SK-N-SH treated with all-trans-retinoic acid at 6 μM for 48 hours (cell line): Measurements from ENCODE around the gene GFRA1.

Experiments used
- ATAC-seq: fragments of 200-7000 bp; cut with Tn5 transposase; 3 replicates; pipeline ENCODE4 v1.9.1; 2020; ENCODE audit warnings: mild to moderate bottlenecking, moderate library complexity
- ARNTL ChIP-seq: fragments of 450-650 bp; formaldehyde crosslinking; IDR thresholded peaks from 2 replicates; pipeline ENCODE4 v1.5.0; 2020; ENCODE audit warnings: low read depth, mild to moderate bottlenecking, moderate library complexity, borderline replicate concordance
- CREB5 ChIP-seq: fragments of 250-450 bp; sonication (Bioruptor Pico); IDR thresholded peaks from 2 replicates; pipeline ENCODE4 v1.5.1; 2020; ENCODE audit warnings: low read depth, mild to moderate bottlenecking, moderate library complexity
- CSRNP3 ChIP-seq: fragments of 250-450 bp; sonication (Bioruptor Pico); IDR thresholded peaks from 2 replicates; pipeline ENCODE4 v1.5.1; 2021; ENCODE audit warnings: mild to moderate bottlenecking, moderate library complexity
- ESRRG ChIP-seq: fragments of 250-450 bp; sonication (Bioruptor Pico); IDR thresholded peaks from 2 replicates; pipeline ENCODE4 v1.6.1; 2021; ENCODE audit warnings: mild to moderate bottlenecking
- GLIS3 ChIP-seq: fragments of 250-450 bp; sonication (Bioruptor Pico); IDR thresholded peaks from 2 replicates; pipeline ENCODE4 v1.5.0; 2020; ENCODE audit warnings: mild to moderate bottlenecking, moderate library complexity
- ISL1 ChIP-seq: fragments of 250-450 bp; sonication (Bioruptor Pico); IDR thresholded peaks from 2 replicates; pipeline ENCODE4 v2.1.2; 2022; ENCODE audit warnings: mild to moderate bottlenecking, moderate library complexity
- PATZ1 ChIP-seq: fragments of 250-450 bp; sonication (Bioruptor Pico); IDR thresholded peaks from 2 replicates; pipeline ENCODE4 v1.8.0; 2020; ENCODE audit warnings: mild to moderate bottlenecking, moderate library complexity, borderline replicate concordance
- POU6F1 ChIP-seq: fragments of 250-450 bp; sonication (Bioruptor Pico); IDR thresholded peaks from 2 replicates; pipeline ENCODE4 v1.8.0; 2021; ENCODE audit warnings: low read depth, mild to moderate bottlenecking, moderate library complexity, borderline replicate concordance
- PPARA ChIP-seq: fragments of 250-450 bp; sonication (Bioruptor Pico); IDR thresholded peaks from 2 replicates; pipeline ENCODE4 v1.5.0; 2020; ENCODE audit warnings: mild to moderate bottlenecking, borderline replicate concordance
- RARB ChIP-seq: fragments of 250-450 bp; sonication (Bioruptor Pico); IDR thresholded peaks from 2 replicates; pipeline ENCODE4 v1.8.0; 2021; ENCODE audit warnings: mild to moderate bottlenecking, moderate library complexity
- TCF4 ChIP-seq: fragments of 250-450 bp; sonication (Bioruptor Pico); IDR thresholded peaks from 2 replicates; pipeline ENCODE4 v1.8.0; 2021; ENCODE audit warnings: mild to moderate bottlenecking, moderate library complexity, borderline replicate concordance
- TOX ChIP-seq: fragments of 250-450 bp; sonication (Bioruptor Pico); IDR thresholded peaks from 2 replicates; pipeline ENCODE4 v1.8.0; 2021; ENCODE audit warnings: mild to moderate bottlenecking, moderate library complexity, borderline replicate concordance
- TSHZ2 ChIP-seq: fragments of 250-450 bp; sonication (Bioruptor Pico); IDR thresholded peaks from 2 replicates; pipeline ENCODE4 v1.5.0; 2020; ENCODE audit warnings: mild to moderate bottlenecking, moderate library complexity
- ZC3H10 ChIP-seq: fragments of 250-450 bp; sonication (Bioruptor Pico); IDR thresholded peaks from 2 replicates; pipeline ENCODE4 v1.5.1; 2021; ENCODE audit warnings: mild to moderate bottlenecking, moderate library complexity
- ZFP3 ChIP-seq: fragments of 250-450 bp; sonication (Bioruptor Pico); IDR thresholded peaks from 2 replicates; pipeline ENCODE4 v1.5.0; 2020; ENCODE audit warnings: mild to moderate bottlenecking, moderate library complexity
- ZFP30 ChIP-seq: fragments of 450-650 bp; formaldehyde crosslinking; IDR thresholded peaks from 2 replicates; pipeline ENCODE4 v1.5.0; 2022; ENCODE audit warnings: mild to moderate bottlenecking, moderate library complexity
- ZNF565 ChIP-seq: fragments of 450-650 bp; formaldehyde crosslinking; conservative IDR thresholded peaks from 2 replicates; pipeline ENCODE4 v1.5.0; 2020; ENCODE audit warnings: low read depth, mild to moderate bottlenecking, moderate library complexity
- ZNF8 ChIP-seq: fragments of 450-650 bp; formaldehyde crosslinking; IDR thresholded peaks from 2 replicates; pipeline ENCODE4 v1.5.0; 2020; ENCODE audit warnings: mild to moderate bottlenecking, moderate library complexity

The GFRA1 gene

GRCh38 chr10:116270126-116270770 lies 2.8 kb downstream of the GFRA1 start (continued):
- no peak for TF ChIP-seq POU6F1

- ATAC-seq: no peak
- no peak for TF ChIP-seq ZC3H10 (CRISPR knock-in tag)
- no peak for TF ChIP-seq TOX (CRISPR knock-in tag)
- no peak for TF ChIP-seq CSRNP3 (CRISPR knock-in tag)
- TF ChIP-seq ZFP3 (CRISPR knock-in tag): no peak
- no peak for TF ChIP-seq POU6F1
- no peak for TF ChIP-seq GLIS3 (CRISPR knock-in tag)
- no peak for TF ChIP-seq PATZ1 (CRISPR knock-in tag)
- no peak for TF ChIP-seq PPARA (CRISPR knock-in tag)
- TF ChIP-seq CREB5 (CRISPR knock-in tag): no peak
- no peak for TF ChIP-seq ARNTL (CRISPR knock-in tag)
- no peak for TF ChIP-seq ZNF8
- TF ChIP-seq TCF4: no peak
- TF ChIP-seq RARB (CRISPR knock-in tag): no peak
- no peak for TF ChIP-seq ZFP30 (CRISPR knock-in tag)
These were observed 3.4 kb downstream of the GFRA1 start for GRCh38 chr10:116269619-116270018.

GRCh38 chr10:116268976-116269375 lies 4.0 kb downstream of the GFRA1 start:
- no peak for ATAC-seq
- TF ChIP-seq POU6F1: no peak
- no peak for TF ChIP-seq PATZ1 (CRISPR knock-in tag)
- TF ChIP-seq ZNF565: no peak
- TF ChIP-seq ISL1 (CRISPR knock-in tag): no peak
- TF ChIP-seq CREB5 (CRISPR knock-in tag): no peak
- no peak for TF ChIP-seq ZFP30 (CRISPR knock-in tag)
- TF ChIP-seq TSHZ2 (CRISPR knock-in tag): no peak
- no peak for TF ChIP-seq TCF4
- TF ChIP-seq ESRRG (CRISPR knock-in tag): no peak
- no peak for TF ChIP-seq GLIS3 (CRISPR knock-in tag)
- no peak for TF ChIP-seq CSRNP3 (CRISPR knock-in tag)
- TF ChIP-seq PPARA (CRISPR knock-in tag): no peak
- no peak for TF ChIP-seq ZC3H10 (CRISPR knock-in tag)
